Fibroblast of lung (primary cell): ENCODE measurements around the gene STK16. TPM values are rescaled to one million over a fixed set of nuclear protein-coding genes. Genes with fewer than 3 reads are reported as not detected.

ENCODE experiments used
- DNase-seq, 2 donors: peaks; one replicate each; pipeline versions ENCODE4 v3.0.0 to v3.0.0-alpha.2; 2010; ENCODE audit warnings: low read depth in 2 of 2
- H2AFZ ChIP-seq: 2 replicates; pipeline ENCODE4 v1.5.1; 2012; ENCODE audit warnings: low read length, control low read depth, inconsistent platforms
- H3K27ac ChIP-seq: 2 replicates; pipeline ENCODE4 v1.5.1; 2011; ENCODE audit warnings: low read length, control low read depth; ENCODE audit not compliant: insufficient read depth
- H3K27me3 ChIP-seq: 2 replicates; pipeline ENCODE4 v1.5.1; 2011; ENCODE audit warnings: mild to moderate bottlenecking, low read length; ENCODE audit not compliant: control insufficient read depth, insufficient read depth
- H3K36me3 ChIP-seq: 2 replicates; pipeline ENCODE4 v1.5.1; 2011; ENCODE audit warnings: low read length; ENCODE audit not compliant: control insufficient read depth, insufficient read depth
- H3K4me1 ChIP-seq: 2 replicates; pipeline ENCODE4 v1.5.1; 2011; ENCODE audit warnings: low read length; ENCODE audit not compliant: control insufficient read depth, insufficient read depth; ENCODE audit errors: extremely low read depth
- H3K4me2 ChIP-seq: 2 replicates; pipeline ENCODE4 v1.5.1; 2011; ENCODE audit warnings: low read length, control low read depth; ENCODE audit not compliant: insufficient read depth; ENCODE audit errors: extremely low read depth
- H3K4me3 ChIP-seq, 4 experiments: fragments of 200-600 bp in 1 of 4; sonication (generic) in 1 of 4; replicated peaks in 1 of 4; 2 replicates each; pipeline ENCODE4 v1.5.1; 2011 to 2016; ENCODE audit warnings: low read length in 4 of 4, low read depth in 3 of 4, mild to moderate bottlenecking in 3 of 4, control low read depth in 2 of 4, inconsistent platforms in 1 of 4, mixed read lengths in 1 of 4; ENCODE audit not compliant: insufficient read depth in 1 of 4; ENCODE audit errors: control extremely low read depth in 1 of 4
- H3K79me2 ChIP-seq: 2 replicates; pipeline ENCODE4 v1.5.1; 2012; ENCODE audit warnings: mild to moderate bottlenecking, low read length, inconsistent platforms; ENCODE audit not compliant: control insufficient read depth, insufficient read depth
- H3K9ac ChIP-seq: 2 replicates; pipeline ENCODE4 v1.5.1; 2011; ENCODE audit warnings: mild to moderate bottlenecking, low read length, control low read depth; ENCODE audit not compliant: insufficient read depth
- H3K9me3 ChIP-seq: 2 replicates; pipeline ENCODE4 v1.5.1; 2012; ENCODE audit warnings: low read depth, low read length; ENCODE audit not compliant: control insufficient read depth, insufficient read depth
- H4K20me1 ChIP-seq: 2 replicates; pipeline ENCODE4 v1.5.1; 2011; ENCODE audit warnings: low read length; ENCODE audit not compliant: control insufficient read depth, insufficient read depth; ENCODE audit errors: extremely low read depth
- EZH2 ChIP-seq: IDR thresholded peaks from 2 replicates; pipeline ENCODE4 v1.5.1; 2012; ENCODE audit warnings: low read length, control low read depth, mild to moderate bottlenecking; ENCODE audit errors: missing control alignments
- polyA plus RNA-seq, 2 donors: library from polyadenylated mRNA; depleted of rRNA in 1 of 2; stranded (reverse) in 1 of 2; unstranded in 1 of 2; fragments of >200 nt; gene quantifications; 2 replicates each; pipeline ENCODE4 v1.2.1, GENCODE V29; 2011 to 2012; ENCODE audit warnings: missing spikeins in 1 of 2
- total RNA-seq: library from RNA; depleted of rRNA; stranded (reverse); fragments of >200 nt; gene quantifications from 2 replicates; pipeline ENCODE4 v1.2.1, GENCODE V29; 2014
- TF ChIP-seq, protein P1 (sequence below), 2 donors: IDR thresholded peaks in 1 of 2; conservative IDR thresholded peaks in 1 of 2; 1 replicate in 1 of 2; 2 replicates in 1 of 2; pipeline ENCODE4 v1.5.1; 2011 to 2012; ENCODE audit warnings: low read length in 2 of 2, control low read depth in 1 of 2, inconsistent platforms in 1 of 2, low read depth in 1 of 2, mild to moderate bottlenecking in 1 of 2

The STK16 gene
- total and polyA plus RNA-seq, 2 donors (not counting 1 experiment from before 2014, with no cell fraction given), result 30.7 to 35.7 TPM

GRCh38 chr2:219207884-219208740 lies 37.2 kb upstream of the STK16 start:
- H3K79me2 ChIP-seq, result peaks cover 2% of the 10 kb centered on the region
- H3K4me1 ChIP-seq, result peaks cover 16% of the 10 kb centered on the region
- TF ChIP-seq, protein P1, sequence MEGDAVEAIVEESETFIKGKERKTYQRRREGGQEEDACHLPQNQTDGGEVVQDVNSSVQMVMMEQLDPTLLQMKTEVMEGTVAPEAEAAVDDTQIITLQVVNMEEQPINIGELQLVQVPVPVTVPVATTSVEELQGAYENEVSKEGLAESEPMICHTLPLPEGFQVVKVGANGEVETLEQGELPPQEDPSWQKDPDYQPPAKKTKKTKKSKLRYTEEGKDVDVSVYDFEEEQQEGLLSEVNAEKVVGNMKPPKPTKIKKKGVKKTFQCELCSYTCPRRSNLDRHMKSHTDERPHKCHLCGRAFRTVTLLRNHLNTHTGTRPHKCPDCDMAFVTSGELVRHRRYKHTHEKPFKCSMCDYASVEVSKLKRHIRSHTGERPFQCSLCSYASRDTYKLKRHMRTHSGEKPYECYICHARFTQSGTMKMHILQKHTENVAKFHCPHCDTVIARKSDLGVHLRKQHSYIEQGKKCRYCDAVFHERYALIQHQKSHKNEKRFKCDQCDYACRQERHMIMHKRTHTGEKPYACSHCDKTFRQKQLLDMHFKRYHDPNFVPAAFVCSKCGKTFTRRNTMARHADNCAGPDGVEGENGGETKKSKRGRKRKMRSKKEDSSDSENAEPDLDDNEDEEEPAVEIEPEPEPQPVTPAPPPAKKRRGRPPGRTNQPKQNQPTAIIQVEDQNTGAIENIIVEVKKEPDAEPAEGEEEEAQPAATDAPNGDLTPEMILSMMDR (conservative IDR thresholded peaks at IDR 0.05 in 1 of 2, IDR thresholded peaks at IDR 0.05 in 1 of 2; ENCODE audit: low read depth in 1 of 2, low read length in 2 of 2), result no peak
- no peak for TF ChIP-seq EZH2
- no peaks in the 10 kb centered on the region for H4K20me1 ChIP-seq
- peak overlapping the region; percentile 58 to 79 (median 72) for H3K4me3 ChIP-seq
- peaks cover 2% of the 10 kb centered on the region for H3K27me3 ChIP-seq
- no peaks in the 10 kb centered on the region for H3K9me3 ChIP-seq
- H3K4me2 ChIP-seq, result peak overlapping the region; percentile 94
- no peak overlapping the region for H2AFZ ChIP-seq
- peak; percentile 35 to 73 for DNase-seq
- peaks cover 19% of the 10 kb centered on the region for H3K36me3 ChIP-seq
- H3K9ac ChIP-seq, result no peak overlapping the region
- peak overlapping the region; percentile 56 for H3K27ac ChIP-seq

- H3K36me3 ChIP-seq, result peaks cover 30% of the 10 kb centered on the region
- no peak overlapping the region for H2AFZ ChIP-seq
- TF ChIP-seq EZH2, result no peak
- TF ChIP-seq, protein P1 (conservative IDR thresholded peaks at IDR 0.05 in 1 of 2, IDR thresholded peaks at IDR 0.05 in 1 of 2; ENCODE audit: low read depth in 1 of 2, low read length in 2 of 2), result no peak
- H3K27ac ChIP-seq, result no peak overlapping the region
- peaks cover 16% of the 10 kb centered on the region for H3K4me1 ChIP-seq
- H3K27me3 ChIP-seq, result peaks cover 2% of the 10 kb centered on the region
- peaks cover 2% of the 10 kb centered on the region for H3K79me2 ChIP-seq
- H4K20me1 ChIP-seq, result no peaks in the 10 kb centered on the region
- no peak overlapping the region for H3K4me3 ChIP-seq
- DNase-seq, result no peak
- H3K4me2 ChIP-seq, result no peak overlapping the region
- H3K9ac ChIP-seq, result no peak overlapping the region
- H3K9me3 ChIP-seq, result no peaks in the 10 kb centered on the region
Measured at GRCh38 chr2:219209236-219210195, 35.8 kb upstream of the STK16 start.
